ENCODE results near the gene MILR1.
"Not testable (repeated sequence)": the region's sequence is repeated elsewhere in the genome, so short reads cannot be mapped to it uniquely, and the experiment has no call there.

Gene MILR1

GRCh38 chr17:64426596-64426995 is 22.3 kb upstream of the MILR1 start:
- DNase-seq: no peak

- DNase-seq: no peak
Measured at GRCh38 chr17:64428406-64428805, 20.5 kb upstream of the MILR1 start.

- DNase-seq: not testable (repeated sequence)
Measured at GRCh38 chr17:64430036-64430435, 18.9 kb upstream of the MILR1 start.

GRCh38 chr17:64431534-64431933 is 17.4 kb upstream of the MILR1 start:
- DNase-seq: no peak

- DNase-seq: no peak
Measured at GRCh38 chr17:64437944-64438525, 10.9 kb upstream of the MILR1 start.

- DNase-seq: not testable (repeated sequence)
Measured at GRCh38 chr17:64439521-64439920, 9.4 kb upstream of the MILR1 start.

GRCh38 chr17:64439956-64440355 is 9.0 kb upstream of the MILR1 start:
- no peak for DNase-seq

- DNase-seq: peak in 13 of 56 donors; percentile 3 to 44 (median 7)
Measured at GRCh38 chr17:64441772-64442540, 7.0 kb upstream of the MILR1 start.

- no peak for DNase-seq
Measured at GRCh38 chr17:64442541-64442971, 6.4 kb upstream of the MILR1 start.

GRCh38 chr17:64443086-64443760 is 5.7 kb upstream of the MILR1 start:
- no peak for DNase-seq

- DNase-seq: no peak
Measured at GRCh38 chr17:64447526-64447925, 1.4 kb upstream of the MILR1 start.

- no peak for DNase-seq
Measured at GRCh38 chr17:64449545-64449944, 630 bp downstream of the MILR1 start.

GRCh38 chr17:64455993-64456885 is 7.3 kb downstream of the MILR1 start:
- no peak for DNase-seq

- DNase-seq: no peak
Measured at GRCh38 chr17:64457156-64457555, 8.2 kb downstream of the MILR1 start.

GRCh38 chr17:64458756-64459155 is 9.8 kb downstream of the MILR1 start:
- DNase-seq: no peak

- DNase-seq: no peak
Measured at GRCh38 chr17:64459284-64459747, 10.4 kb downstream of the MILR1 start.

GRCh38 chr17:64459818-64460217 is 10.9 kb downstream of the MILR1 start:
- DNase-seq: not testable (repeated sequence)

GRCh38 chr17:64460955-64461354 is 12.0 kb downstream of the MILR1 start:
- DNase-seq: no peak

- DNase-seq: no peak
Measured at GRCh38 chr17:64461788-64462187, 12.9 kb downstream of the MILR1 start.

- DNase-seq: no peak
Measured at GRCh38 chr17:64466019-64466735, 17.3 kb downstream of the MILR1 start.

- DNase-seq: not testable (repeated sequence)
Measured at GRCh38 chr17:64466834-64467233, 17.9 kb downstream of the MILR1 start.

Measured in amygdala (tissue), 56 donors.